Neural cell (in vitro differentiated cells): ENCODE data around the gene MEPCE. TPM values are rescaled to one million over a fixed set of nuclear protein-coding genes. Genes with fewer than 3 reads are reported as not detected.

Source experiments
- H2AFZ ChIP-seq: fragments of 200-600, 300-800 bp; sonication (generic), shearing (Covaris generic); 2 replicates; pipeline ENCODE4 v1.6.0; 2014; ENCODE audit warnings: low read depth, mild to moderate bottlenecking, antibody characterized with exemption, low read length, moderate library complexity
- H3F3A ChIP-seq: fragments of 200-600 bp; shearing (Covaris generic); 2 replicates; pipeline ENCODE4 v1.6.1; 2016; ENCODE audit warnings: mild to moderate bottlenecking, moderate library complexity, mixed read lengths, antibody characterized with exemption, low read length; ENCODE audit not compliant: insufficient read depth, poor library complexity, severe bottlenecking
- H3K27ac ChIP-seq: fragments of 200-600, 300-800 bp; sonication (generic), shearing (Covaris generic); 2 replicates; pipeline ENCODE4 v1.5.1; 2014; ENCODE audit warnings: mild to moderate bottlenecking, low read length, moderate library complexity
- H3K27me3 ChIP-seq: fragments of 300-800, 200-600 bp; sonication (generic), shearing (Covaris generic); 2 replicates; pipeline ENCODE4 v1.6.0; 2014; ENCODE audit warnings: mild to moderate bottlenecking, low read depth, low read length, moderate library complexity; ENCODE audit not compliant: insufficient read depth
- H3K36me3 ChIP-seq: fragments of 300-800, 200-600 bp; sonication (generic), shearing (Covaris generic); 2 replicates; pipeline ENCODE4 v1.5.1; 2014; ENCODE audit warnings: mild to moderate bottlenecking, antibody characterized with exemption, low read length, moderate library complexity; ENCODE audit not compliant: insufficient read depth
- H3K4me2 ChIP-seq: fragments of 300-800, 200-600 bp; sonication (generic), shearing (Covaris generic); 2 replicates; pipeline ENCODE4 v1.6.0; 2014; ENCODE audit warnings: mild to moderate bottlenecking, low read length
- H3K4me3 ChIP-seq: fragments of 300-800, 200-600 bp; sonication (generic), shearing (Covaris generic); 2 replicates; pipeline ENCODE4 v1.5.1; 2014; ENCODE audit warnings: mild to moderate bottlenecking, low read length, moderate library complexity
- H3K79me2 ChIP-seq: fragments of 200-600 bp; shearing (Covaris generic); replicated peaks from 2 replicates; pipeline ENCODE4 v1.6.0; 2014; ENCODE audit warnings: mild to moderate bottlenecking, low read length, moderate library complexity; ENCODE audit not compliant: insufficient read depth
- H3K9ac ChIP-seq: fragments of 300-800, 200-600 bp; sonication (generic), shearing (Covaris generic); 2 replicates; pipeline ENCODE4 v1.6.1; 2016; ENCODE audit warnings: mild to moderate bottlenecking, low read length, mixed read lengths
- H3K9me2 ChIP-seq: fragments of 200-600 bp; shearing (Covaris generic); 2 replicates; pipeline ENCODE4 v1.6.1; 2016; ENCODE audit warnings: mild to moderate bottlenecking, low read length, mixed read lengths; ENCODE audit not compliant: insufficient read depth
- H3K9me3 ChIP-seq: fragments of 200-600, 300-800 bp; sonication (generic), shearing (Covaris generic); 2 replicates; pipeline ENCODE4 v1.6.1; 2016; ENCODE audit warnings: mild to moderate bottlenecking, mixed run types, low read length, moderate library complexity, mixed read lengths
- H4K20me1 ChIP-seq: fragments of 200-600 bp; shearing (Covaris generic); 2 replicates; pipeline ENCODE4 v1.6.1; 2016; ENCODE audit warnings: mild to moderate bottlenecking, mixed run types; ENCODE audit not compliant: insufficient read depth
- CTCF ChIP-seq: fragments of 450-650 bp; IDR thresholded peaks from 2 replicates; pipeline ENCODE4 v1.5.1; 2014; ENCODE audit warnings: antibody characterized with exemption, mild to moderate bottlenecking, moderate library complexity; ENCODE audit not compliant: poor library complexity, severe bottlenecking
- EP300 ChIP-seq: fragments of 450-650 bp; conservative IDR thresholded peaks from 2 replicates; pipeline ENCODE4 v1.6.1; 2014; ENCODE audit warnings: antibody characterized with exemption, mild to moderate bottlenecking, moderate library complexity; ENCODE audit not compliant: poor library complexity, severe bottlenecking
- MXI1 ChIP-seq: fragments of 450-650 bp; conservative IDR thresholded peaks from 2 replicates; pipeline ENCODE4 v1.6.1; 2014; ENCODE audit warnings: antibody characterized with exemption, mild to moderate bottlenecking; ENCODE audit not compliant: poor library complexity, severe bottlenecking
- POLR2AphosphoS5 ChIP-seq: IDR thresholded peaks from 2 replicates; pipeline ENCODE4 v1.6.1; 2012
- RAD21 ChIP-seq: fragments of 450-650 bp; conservative IDR thresholded peaks from 2 replicates; pipeline ENCODE4 v1.6.1; 2014; ENCODE audit warnings: antibody characterized with exemption, mild to moderate bottlenecking, moderate library complexity
- REST ChIP-seq: IDR thresholded peaks from 2 replicates; pipeline ENCODE4 v1.6.1; 2012; ENCODE audit warnings: borderline replicate concordance
- SMC3 ChIP-seq: fragments of 450-650 bp; conservative IDR thresholded peaks from 2 replicates; pipeline ENCODE4 v1.6.1; 2014; ENCODE audit warnings: antibody characterized with exemption, mild to moderate bottlenecking, moderate library complexity; ENCODE audit not compliant: poor library complexity
- TAF1 ChIP-seq: IDR thresholded peaks from 2 replicates; pipeline ENCODE4 v1.6.1; 2012; ENCODE audit warnings: low read depth
- polyA plus RNA-seq: library from polyadenylated mRNA; depleted of rRNA; stranded (reverse); fragments of >200 nt; gene quantifications from 2 replicates; pipeline ENCODE4 v1.2.3, GENCODE V29; 2014

Gene MEPCE
- polyA plus RNA-seq, 1 donor from 2014 or later = 15.0 TPM

- peak overlapping the region; percentile 84 for H3K9ac ChIP-seq
- no peaks in the 10 kb centered on the region for H4K20me1 ChIP-seq
- no peaks in the 10 kb centered on the region for H3F3A ChIP-seq
- no peaks in the 10 kb centered on the region for H3K36me3 ChIP-seq
- H3K9me2 ChIP-seq = no peaks in the 10 kb centered on the region
- peaks cover 20% of the 10 kb centered on the region for H3K79me2 ChIP-seq
- peak overlapping the region; percentile 79 for H3K27ac ChIP-seq
- peak overlapping the region; percentile 59 for H3K4me2 ChIP-seq
- TF ChIP-seq SMC3 (no peak), MXI1 (peak; percentile 31)
- peak overlapping the region; percentile 91 for H3K4me3 ChIP-seq
- no peaks in the 10 kb centered on the region for H3K27me3 ChIP-seq
- H2AFZ ChIP-seq = peak overlapping the region; percentile 40
- no peaks in the 10 kb centered on the region for H3K9me3 ChIP-seq
These were observed 6.0 kb downstream of the MEPCE start for GRCh38 chr7:100435401-100436304.

GRCh38 chr7:100437150-100438100 lies 7.8 kb downstream of the MEPCE start:
- Histone ChIP-seq H3K27me3 (no peaks in the 10 kb centered on the region), H3K27ac (no peak overlapping the region), H2AFZ (no peak overlapping the region), H3K9me2 (no peaks in the 10 kb centered on the region), H3K4me3 (no peak overlapping the region), H3K4me2 (no peak overlapping the region), H3K79me2 (peaks cover 7% of the 10 kb centered on the region), H3F3A (no peaks in the 10 kb centered on the region), H4K20me1 (no peaks in the 10 kb centered on the region), H3K9ac (no peak overlapping the region), H3K9me3 (no peaks in the 10 kb centered on the region), H3K36me3 (no peaks in the 10 kb centered on the region)
- no peak for TF ChIP-seq CTCF
- no peak for TF ChIP-seq TAF1
- TF ChIP-seq MXI1 = no peak
- TF ChIP-seq POLR2AphosphoS5 = no peak
- no peak for TF ChIP-seq SMC3
- no peak for TF ChIP-seq RAD21
- no peak for TF ChIP-seq EP300
- no peak for TF ChIP-seq REST
